BJ (cell line): Measurements from ENCODE around the gene PLEKHM1. TPM values are rescaled to one million over a fixed set of nuclear protein-coding genes. Genes with fewer than 3 reads are reported as not detected.

Source experiments
- CTCF ChIA-PET: fragments of 350-600 bp; formaldehyde crosslinking; extraction: SDS; loops from one replicate; lab custom pipeline; 2021; ENCODE audit warnings: antibody characterized with exemption, inconsistent platforms; lab: Yijun Ruan, JAX
- POLR2A ChIA-PET: fragments of 300-600 bp; sonication (Branson Sonifier 250); formaldehyde crosslinking; extraction: SDS; loops from one replicate; lab custom pipeline; 2021; ENCODE audit warnings: antibody characterized with exemption; lab: Charles Lee
- DNase-seq: peaks from one replicate; pipeline ENCODE4 v3.0.0-alpha.2; 2011; ENCODE audit warnings: low read depth
- H3K27me3 ChIP-seq: 2 replicates; pipeline ENCODE4 v1.6.0; 2011; ENCODE audit warnings: low read length; ENCODE audit not compliant: control insufficient read depth, insufficient read depth
- H3K36me3 ChIP-seq: 2 replicates; pipeline ENCODE4 v1.5.1; 2011; ENCODE audit warnings: low read length; ENCODE audit not compliant: control insufficient read depth, insufficient read depth
- H3K4me3 ChIP-seq: 2 replicates; pipeline ENCODE4 v1.5.1; 2011; ENCODE audit warnings: low read depth, mild to moderate bottlenecking, control low read depth, low read length
- polyA plus RNA-seq: library from polyadenylated mRNA; depleted of rRNA; stranded (reverse); fragments of >200 nt; gene quantifications from 2 replicates; pipeline ENCODE4 v1.2.3, GENCODE V29; 2011
- TF ChIP-seq, protein P1 (sequence below): IDR thresholded peaks from 2 replicates; pipeline ENCODE4 v1.5.1; 2011; ENCODE audit warnings: low read depth, mild to moderate bottlenecking, control low read depth, inconsistent platforms, low read length, moderate library complexity; ENCODE audit not compliant: insufficient read depth

PLEKHM1 gene
- polyA plus RNA-seq, 1 experiment = 28.7 TPM

- CTCF ChIA-PET = interaction anchor here (0.5 to 1.5 kb wide), 2 partner anchors 10 to 15 kb away, joined by 3 read pairs; no protein-coding TSS in a partner anchor
- TF ChIP-seq, protein P1, sequence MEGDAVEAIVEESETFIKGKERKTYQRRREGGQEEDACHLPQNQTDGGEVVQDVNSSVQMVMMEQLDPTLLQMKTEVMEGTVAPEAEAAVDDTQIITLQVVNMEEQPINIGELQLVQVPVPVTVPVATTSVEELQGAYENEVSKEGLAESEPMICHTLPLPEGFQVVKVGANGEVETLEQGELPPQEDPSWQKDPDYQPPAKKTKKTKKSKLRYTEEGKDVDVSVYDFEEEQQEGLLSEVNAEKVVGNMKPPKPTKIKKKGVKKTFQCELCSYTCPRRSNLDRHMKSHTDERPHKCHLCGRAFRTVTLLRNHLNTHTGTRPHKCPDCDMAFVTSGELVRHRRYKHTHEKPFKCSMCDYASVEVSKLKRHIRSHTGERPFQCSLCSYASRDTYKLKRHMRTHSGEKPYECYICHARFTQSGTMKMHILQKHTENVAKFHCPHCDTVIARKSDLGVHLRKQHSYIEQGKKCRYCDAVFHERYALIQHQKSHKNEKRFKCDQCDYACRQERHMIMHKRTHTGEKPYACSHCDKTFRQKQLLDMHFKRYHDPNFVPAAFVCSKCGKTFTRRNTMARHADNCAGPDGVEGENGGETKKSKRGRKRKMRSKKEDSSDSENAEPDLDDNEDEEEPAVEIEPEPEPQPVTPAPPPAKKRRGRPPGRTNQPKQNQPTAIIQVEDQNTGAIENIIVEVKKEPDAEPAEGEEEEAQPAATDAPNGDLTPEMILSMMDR = no peak
- Histone ChIP-seq H3K4me3 (no peak overlapping the region), H3K27me3 (no peaks in the 10 kb centered on the region), H3K36me3 (no peaks in the 10 kb centered on the region)
- POLR2A ChIA-PET = no interaction called here
- DNase-seq = no peak
Measured at GRCh38 chr17:45409659-45410076, 80.9 kb downstream of the PLEKHM1 start.

DNA sequence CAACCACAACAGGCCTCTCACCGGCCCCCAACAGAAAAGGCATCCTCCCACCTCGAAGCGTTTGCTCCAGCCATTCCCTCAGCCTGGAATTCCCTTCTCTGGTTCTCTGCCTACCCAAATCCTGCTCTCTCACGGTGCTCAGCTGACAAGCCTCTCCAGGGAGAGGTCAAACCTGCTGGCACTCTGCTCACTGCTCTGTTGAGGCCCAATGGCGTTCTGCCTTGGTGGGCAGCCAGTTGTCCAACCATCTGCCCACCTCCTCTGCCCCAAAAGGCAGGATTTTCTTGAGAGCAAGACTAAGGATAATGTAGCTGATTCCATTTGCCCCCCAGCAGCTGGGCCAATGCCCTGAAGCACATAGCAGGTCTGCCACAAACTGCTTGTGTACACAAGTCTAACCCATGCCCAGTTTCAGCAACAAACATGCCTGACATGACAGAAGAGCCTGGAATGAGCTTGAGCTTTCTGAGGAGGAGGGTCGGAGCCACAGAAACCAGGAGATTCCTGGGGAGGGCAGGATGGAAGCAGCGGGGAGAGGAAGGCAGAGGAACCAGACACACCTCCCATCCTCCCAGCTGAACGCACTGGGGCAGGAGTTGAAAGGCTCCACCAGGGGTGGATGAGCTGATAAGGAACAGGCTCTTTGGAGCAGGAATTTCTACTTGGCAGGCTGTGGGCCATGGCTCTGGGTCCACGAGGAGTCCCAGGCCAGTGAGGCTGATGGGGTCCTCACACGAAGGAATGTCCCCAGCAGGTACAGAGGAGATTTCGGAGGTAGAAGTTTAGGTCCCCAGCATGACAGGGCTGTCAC lies 81.7 kb downstream of the PLEKHM1 start:
- ChIA-PET POLR2A (no interaction called here), CTCF (interaction anchor here (0.6 to 1.7 kb wide), 3 partner anchors 18 to 273 kb away, joined by 3 to 12 read pairs (median 4); partner anchors contain the start of gene ACBD4)
- no peak for DNase-seq
- Histone ChIP-seq H3K4me3 (no peak overlapping the region), H3K27me3 (no peaks in the 10 kb centered on the region), H3K36me3 (no peaks in the 10 kb centered on the region)
- TF ChIP-seq, protein P1 = 0 out of 2 replicates have a peak, but pooled peaks have one; percentile 5

DNA sequence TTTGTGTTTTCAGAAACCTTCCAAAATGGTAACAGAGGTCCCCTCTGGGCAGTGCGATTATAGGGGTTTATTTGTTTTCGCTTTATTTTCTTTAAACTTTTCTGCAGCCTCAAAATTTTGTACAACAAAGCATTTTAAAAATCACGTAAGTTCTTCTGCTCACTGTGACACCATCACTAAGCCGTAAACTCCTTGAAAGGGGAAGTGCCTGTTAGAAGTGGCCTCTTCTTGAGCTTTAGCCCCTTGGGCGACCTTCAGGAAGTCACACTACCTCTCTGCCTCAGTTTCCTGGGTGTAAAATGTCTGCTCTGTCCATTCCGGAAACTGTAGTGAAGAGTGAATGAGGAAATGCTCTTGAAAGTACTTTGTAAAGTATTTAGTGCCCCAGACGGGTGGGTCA lies 84.4 kb downstream of the PLEKHM1 start:
- DNase-seq = no peak
- CTCF ChIA-PET = interaction anchor here (1.1 to 1.5 kb wide), 3 partner anchors 11 to 187 kb away, joined by 3 to 9 read pairs (median 5); no protein-coding TSS in a partner anchor
- no peaks in the 10 kb centered on the region for H3K27me3 ChIP-seq
- H3K4me3 ChIP-seq = no peak overlapping the region
- POLR2A ChIA-PET = no interaction called here
- no peaks in the 10 kb centered on the region for H3K36me3 ChIP-seq
- TF ChIP-seq, protein P1 = no peak

DNA sequence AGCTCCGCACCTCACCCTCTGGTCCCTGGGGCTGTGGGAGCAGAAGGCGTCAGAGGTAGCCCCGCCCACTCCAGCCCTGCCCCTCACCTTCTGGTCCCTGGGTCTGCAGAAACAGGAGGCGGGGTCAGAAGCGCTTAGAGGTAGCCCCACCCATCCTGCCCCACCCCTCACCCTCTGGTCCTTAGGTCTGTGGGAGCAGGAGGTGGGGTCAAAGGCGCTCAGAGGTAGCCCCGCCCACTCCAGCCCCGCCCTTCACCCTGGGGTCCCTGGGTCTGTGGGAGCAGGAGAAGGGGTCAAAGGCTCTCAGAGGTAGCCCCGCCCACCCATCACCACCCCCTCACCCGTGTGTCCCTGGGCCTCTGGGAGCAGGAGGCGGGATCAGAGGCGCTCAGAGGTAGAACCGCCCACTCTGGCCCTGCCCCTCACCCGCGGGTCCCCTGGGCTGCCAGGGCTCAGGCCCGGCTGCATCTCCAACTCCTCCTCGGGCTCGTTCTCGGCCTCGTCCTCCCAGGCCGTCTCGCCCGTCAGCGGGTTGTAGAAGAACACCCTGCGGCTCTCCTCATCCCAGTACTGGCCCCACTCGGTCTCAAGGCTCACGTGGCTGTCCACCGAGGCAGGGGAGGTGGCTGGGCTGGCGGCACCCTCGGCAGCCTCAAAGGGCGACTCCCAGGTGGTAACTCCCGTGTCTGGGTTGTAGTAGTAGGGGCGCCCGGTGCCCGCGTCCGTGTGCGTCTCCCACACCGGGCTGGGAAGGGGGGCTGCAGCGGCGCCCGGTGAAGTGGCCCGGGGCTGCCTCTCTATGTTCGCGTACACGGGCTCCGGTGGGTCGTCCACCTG lies 85.1 kb downstream of the PLEKHM1 start:
- DNase-seq = no peak
- Histone ChIP-seq H3K4me3 (peak overlapping the region; percentile 26), H3K36me3 (no peaks in the 10 kb centered on the region), H3K27me3 (no peaks in the 10 kb centered on the region)
- CTCF ChIA-PET = interaction anchor here (1.1 to 1.5 kb wide), 2 partner anchors 10 to 186 kb away, joined by 3 to 9 read pairs; no protein-coding TSS in a partner anchor
- TF ChIP-seq, protein P1 = no peak
- POLR2A ChIA-PET = no interaction called here
